Endothelial cell of umbilical vein (primary cell): ENCODE results near the gene FBXL4. TPM values are rescaled to one million over a fixed set of nuclear protein-coding genes. Genes with fewer than 3 reads are reported as not detected.

Source experiments
- BruUV-seq: library from RNA; stranded (reverse); fragments of 400-500 nt; replicated peaks from 2 replicates; lab custom pipeline; 2021; lab: Mats Ljungman, UMichigan
- CTCF ChIA-PET: fragments of 300-600, 350-600 bp; sonication (Branson Sonifier 250); formaldehyde crosslinking; loops from one replicate; lab custom pipeline; 2021; ENCODE audit warnings: antibody characterized with exemption, inconsistent platforms; lab: Charles Lee
- POLR2A ChIA-PET: fragments of 300-600, 350-600 bp; sonication (Branson Sonifier 250); formaldehyde crosslinking; loops from one replicate; lab custom pipeline; 2021; ENCODE audit warnings: antibody characterized with exemption, inconsistent platforms; lab: Charles Lee
- DNase-seq: peaks from one replicate; pipeline ENCODE4 v3.0.0-alpha.2; 2011; ENCODE audit warnings: low read depth, low spot score
- FAIRE-seq: peaks from 2 replicates; lab custom pipeline; 2011; peaks lifted over from hg19 to GRCh38; lab: Jason Lieb, UNC
- H2AFZ ChIP-seq: 2 replicates; pipeline ENCODE4 v1.6.0; 2012; ENCODE audit warnings: low read depth, low read length, control low read depth, inconsistent platforms
- H3K27ac ChIP-seq: 2 replicates; pipeline ENCODE4 v1.5.1; 2011; ENCODE audit warnings: low read depth, mild to moderate bottlenecking, control low read depth, low read length, moderate library complexity; ENCODE audit not compliant: insufficient read depth
- H3K27me3 ChIP-seq, 2 experiments: 2 replicates each; pipeline versions ENCODE4 v1.6.0 to v1.6.1; 2011; ENCODE audit warnings: low read length in 2 of 2, mixed read lengths in 1 of 2; ENCODE audit not compliant: control insufficient read depth in 2 of 2, insufficient read depth in 2 of 2
- H3K36me3 ChIP-seq, 2 experiments: 2 replicates in 1 of 2; 3 replicates in 1 of 2; pipeline ENCODE4 v1.5.1; 2011; ENCODE audit warnings: low read length in 2 of 2, mild to moderate bottlenecking in 1 of 2, moderate library complexity in 1 of 2; ENCODE audit not compliant: control insufficient read depth in 2 of 2, insufficient read depth in 2 of 2; ENCODE audit errors: extremely low read depth in 1 of 2
- H3K4me1 ChIP-seq: 3 replicates; pipeline ENCODE4 v1.5.1; 2011; ENCODE audit warnings: mild to moderate bottlenecking, low read length; ENCODE audit not compliant: control insufficient read depth, insufficient read depth; ENCODE audit errors: extremely low read depth
- H3K4me2 ChIP-seq: 2 replicates; pipeline ENCODE4 v1.6.1; 2011; ENCODE audit warnings: low read length, control low read depth, mixed read lengths; ENCODE audit not compliant: insufficient read depth
- H3K4me3 ChIP-seq, 3 experiments: fragments of 200-600 bp in 1 of 3; sonication (generic), shearing (Covaris generic) in 1 of 3; replicated peaks in 1 of 3; 2 replicates each; pipeline ENCODE4 v1.5.1; 2011 to 2016; ENCODE audit warnings: control low read depth in 3 of 3, low read length in 3 of 3, mild to moderate bottlenecking in 2 of 3, inconsistent platforms in 1 of 3, low read depth in 1 of 3, moderate library complexity in 1 of 3; ENCODE audit not compliant: insufficient read depth in 1 of 3
- H3K79me2 ChIP-seq: 2 replicates; pipeline ENCODE4 v1.6.0; 2012; ENCODE audit warnings: low read length, inconsistent platforms; ENCODE audit not compliant: control insufficient read depth, insufficient read depth
- H3K9ac ChIP-seq: replicated peaks from 2 replicates; pipeline ENCODE3; 2011; ENCODE audit warnings: low read length, control low read depth; ENCODE audit not compliant: insufficient read depth; ENCODE audit errors: extremely low read depth
- H3K9me1 ChIP-seq: replicated peaks from 3 replicates; pipeline ENCODE4 v1.6.0; 2011; ENCODE audit warnings: mild to moderate bottlenecking, low read length; ENCODE audit not compliant: control insufficient read depth, insufficient read depth; ENCODE audit errors: extremely low read depth
- H3K9me3 ChIP-seq: replicated peaks from 2 replicates; pipeline ENCODE4 v1.5.1; 2012; ENCODE audit warnings: low read length, inconsistent platforms; ENCODE audit not compliant: control insufficient read depth, insufficient read depth
- H4K20me1 ChIP-seq: replicated peaks from 2 replicates; pipeline ENCODE3; 2011; ENCODE audit warnings: mild to moderate bottlenecking, low read length; ENCODE audit not compliant: control insufficient read depth, insufficient read depth; ENCODE audit errors: extremely low read depth
- EZH2 ChIP-seq: IDR thresholded peaks from 2 replicates; pipeline ENCODE4 v1.6.1; 2012; ENCODE audit warnings: borderline replicate concordance, low read depth, mild to moderate bottlenecking, moderate library complexity, low read length, inconsistent platforms; ENCODE audit not compliant: severe bottlenecking
- FOS ChIP-seq: IDR thresholded peaks from 2 replicates; pipeline ENCODE4 v1.6.1; 2011; ENCODE audit warnings: mild to moderate bottlenecking, low read length, moderate library complexity, borderline replicate concordance; ENCODE audit not compliant: insufficient read depth
- GATA2 ChIP-seq: IDR thresholded peaks from 2 replicates; pipeline ENCODE4 v1.7.0; 2011; ENCODE audit warnings: low read depth, mild to moderate bottlenecking, moderate library complexity, mixed read lengths, low read length; ENCODE audit not compliant: insufficient read length, insufficient read depth
- JUN ChIP-seq: IDR thresholded peaks from 2 replicates; pipeline ENCODE4 v1.6.1; 2011; ENCODE audit warnings: borderline replicate concordance, low read depth; ENCODE audit not compliant: insufficient read length, insufficient read depth
- MYC ChIP-seq: IDR thresholded peaks from one replicate; pipeline ENCODE4 v1.6.1; 2011; ENCODE audit warnings: mild to moderate bottlenecking, low read depth, low read length
- POLR2A ChIP-seq: IDR thresholded peaks from 2 replicates; pipeline ENCODE4 v1.6.1; 2012; ENCODE audit warnings: low read depth, mild to moderate bottlenecking, control low read depth, low read length
- POLR2AphosphoS5 ChIP-seq: IDR thresholded peaks from 2 replicates; pipeline ENCODE4 v1.6.1; 2012; ENCODE audit warnings: low read depth, mild to moderate bottlenecking, control low read depth, low read length, moderate library complexity; ENCODE audit not compliant: insufficient read depth
- dilution Hi-C: fragments of 300-500 bp; cut with MboI; formaldehyde crosslinking; loops from one replicate; pipeline ENCODE4 v1.15.0; 2019; ENCODE audit warnings: low sequenced_read_pairs; ENCODE audit not compliant: extremely low pct_ligation_motif_present
- intact Hi-C: fragments of 100-400 bp; cut with micrococcal nuclease; formaldehyde crosslinking; loops from one replicate; pipeline ENCODE4 v1.10.0; 2022
- polyA plus RNA-seq, 4 experiments: library from polyadenylated mRNA; depleted of rRNA in 3 of 4; stranded (reverse) in 3 of 4; unstranded in 1 of 4; fragments of >200 nt; gene quantifications; 2 replicates each; pipeline versions ENCODE4 v1.2.1 to v1.2.3, GENCODE V29; 2011 to 2012; ENCODE audit warnings: missing spikeins in 1 of 4
- total RNA-seq: library from RNA; stranded (reverse); gene quantifications from 2 replicates; pipeline ENCODE4 v1.2.3, GENCODE V29; 2021
- TF ChIP-seq, protein P1 (sequence below), 2 donors: IDR thresholded peaks; 1 replicate in 1 of 2; 2 replicates in 1 of 2; pipeline ENCODE4 v1.5.1; 2011; ENCODE audit warnings: low read length in 2 of 2, mild to moderate bottlenecking in 2 of 2, moderate library complexity in 2 of 2, control low read depth in 1 of 2, inconsistent platforms in 1 of 2, low read depth in 1 of 2; ENCODE audit not compliant: insufficient read depth in 1 of 2; ENCODE audit errors: extremely low read depth in 1 of 2
- TF ChIP-seq, protein P2 (sequence below): IDR thresholded peaks from 2 replicates; pipeline ENCODE4 v1.6.1; 2011; ENCODE audit not compliant: insufficient read depth, insufficient read length

FBXL4 gene
- total and polyA plus RNA-seq, 2 donors (not counting 3 experiments of a cell fraction or from before 2014, with no cell fraction given): 7.0 to 9.8 TPM

- no TSS peak for BruUV-seq
- H3K4me3 ChIP-seq: no peak overlapping the region
- peaks cover 2 to 3% of the 10 kb centered on the region in 2 experiments for H3K36me3 ChIP-seq
- no peak overlapping the region for H3K27ac ChIP-seq
- no peaks in the 10 kb centered on the region for H4K20me1 ChIP-seq
- H3K4me2 ChIP-seq: no peak overlapping the region
- TF ChIP-seq FOS (no peak), POLR2A (no peak), GATA2 (no peak), EZH2 (no peak), MYC (no peak), POLR2AphosphoS5 (no peak), JUN (no peak)
- TF ChIP-seq, protein P1, sequence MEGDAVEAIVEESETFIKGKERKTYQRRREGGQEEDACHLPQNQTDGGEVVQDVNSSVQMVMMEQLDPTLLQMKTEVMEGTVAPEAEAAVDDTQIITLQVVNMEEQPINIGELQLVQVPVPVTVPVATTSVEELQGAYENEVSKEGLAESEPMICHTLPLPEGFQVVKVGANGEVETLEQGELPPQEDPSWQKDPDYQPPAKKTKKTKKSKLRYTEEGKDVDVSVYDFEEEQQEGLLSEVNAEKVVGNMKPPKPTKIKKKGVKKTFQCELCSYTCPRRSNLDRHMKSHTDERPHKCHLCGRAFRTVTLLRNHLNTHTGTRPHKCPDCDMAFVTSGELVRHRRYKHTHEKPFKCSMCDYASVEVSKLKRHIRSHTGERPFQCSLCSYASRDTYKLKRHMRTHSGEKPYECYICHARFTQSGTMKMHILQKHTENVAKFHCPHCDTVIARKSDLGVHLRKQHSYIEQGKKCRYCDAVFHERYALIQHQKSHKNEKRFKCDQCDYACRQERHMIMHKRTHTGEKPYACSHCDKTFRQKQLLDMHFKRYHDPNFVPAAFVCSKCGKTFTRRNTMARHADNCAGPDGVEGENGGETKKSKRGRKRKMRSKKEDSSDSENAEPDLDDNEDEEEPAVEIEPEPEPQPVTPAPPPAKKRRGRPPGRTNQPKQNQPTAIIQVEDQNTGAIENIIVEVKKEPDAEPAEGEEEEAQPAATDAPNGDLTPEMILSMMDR (IDR thresholded peaks at IDR 0.05; ENCODE audit: extremely low read depth in 1 of 2, insufficient read depth in 1 of 2, low read depth in 1 of 2, low read length in 2 of 2): no peak
- TF ChIP-seq, protein P2, sequence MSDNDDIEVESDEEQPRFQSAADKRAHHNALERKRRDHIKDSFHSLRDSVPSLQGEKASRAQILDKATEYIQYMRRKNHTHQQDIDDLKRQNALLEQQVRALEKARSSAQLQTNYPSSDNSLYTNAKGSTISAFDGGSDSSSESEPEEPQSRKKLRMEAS: no peak
- H3K4me1 ChIP-seq: peaks cover 5% of the 10 kb centered on the region
- H3K9ac ChIP-seq: no peak overlapping the region
- H3K27me3 ChIP-seq: no peaks in the 10 kb centered on the region
- H3K79me2 ChIP-seq: peaks cover 2% of the 10 kb centered on the region
- no peak for FAIRE-seq
- CTCF ChIA-PET: no interaction called here
- no peak overlapping the region for H2AFZ ChIP-seq
- dilution Hi-C loops: no loop called here
- intact Hi-C loops: no loop called here
- peak; percentile 59 for DNase-seq
- POLR2A ChIA-PET: no interaction called here
- no peaks in the 10 kb centered on the region for H3K9me3 ChIP-seq
- H3K9me1 ChIP-seq: no peaks in the 10 kb centered on the region
These were observed 20.2 kb downstream of the FBXL4 start for GRCh38 chr6:98927534-98927933.
